Heart right ventricle (tissue), 16 donors: Measurements from ENCODE around the gene ST7. TPM values are rescaled to one million over a fixed set of nuclear protein-coding genes. Genes with fewer than 3 reads are reported as not detected.

Source experiments
- ATAC-seq, 8 donors: fragments of 200-7000 bp; cut with Tn5 transposase; one replicate each; pipeline ENCODE4 v1.9.1; 2020; ENCODE audit warnings: mild to moderate bottlenecking in 8 of 8, moderate library complexity in 8 of 8, moderate number of reproducible peaks in 1 of 8
- DNase-seq, 2 donors: peaks; one replicate each; pipeline ENCODE4 v3.0.0-alpha.2; 2020
- H3K27ac ChIP-seq, 10 donors: fragments of 200-600 bp; sonication (generic) in 2 of 10; one replicate each; pipeline versions ENCODE4 v1.5.0 to v1.8.0; 2020 to 2022; ENCODE audit warnings: mild to moderate bottlenecking in 3 of 10
- H3K27me3 ChIP-seq, 7 donors: fragments of 200-600 bp; one replicate each; pipeline ENCODE4 v1.8.0; 2021 to 2022; ENCODE audit warnings: mild to moderate bottlenecking in 2 of 7
- H3K36me3 ChIP-seq, 9 donors: fragments of 200-600 bp; sonication (generic) in 1 of 9; one replicate each; pipeline versions ENCODE4 v1.5.0 to v1.8.0; 2020 to 2022; ENCODE audit warnings: mild to moderate bottlenecking in 2 of 9
- H3K4me1 ChIP-seq, 9 donors: fragments of 200-600 bp; sonication (generic) in 1 of 9; one replicate each; pipeline versions ENCODE4 v1.5.0 to v1.8.0; 2020 to 2022; ENCODE audit warnings: mild to moderate bottlenecking in 4 of 9
- H3K4me3 ChIP-seq, 10 donors: fragments of 200-600 bp; sonication (generic) in 2 of 10; one replicate each; pipeline versions ENCODE4 v1.5.0 to v1.8.0; 2020 to 2022; ENCODE audit warnings: mild to moderate bottlenecking in 7 of 10, moderate library complexity in 2 of 10
- H3K9me3 ChIP-seq, 11 donors: fragments of 200-600 bp in 10 of 11; sonication (generic) in 2 of 11; one replicate each; pipeline versions ENCODE4 v1.5.0 to v1.8.0; 2013 to 2022; ENCODE audit warnings: mild to moderate bottlenecking in 2 of 11, control low read depth in 1 of 11, moderate library complexity in 1 of 11
- WGBS, 2 donors: extraction: QIAGEN DNeasy Blood & Tissue Kit; methylation state at CpG; one replicate each; pipeline ENCODE4 v1.1.7; 2013; ENCODE audit warnings: inconsistent platforms in 1 of 2; 5-methylcytosine and 5-hydroxymethylcytosine counted together
- intact Hi-C, 10 donors: fragments of 100-400 bp; cut with DNase I; formaldehyde crosslinking; loops; one replicate each; pipeline versions ENCODE4 v1.11.1 to v1.14.2; 2022
- polyA plus RNA-seq, 2 donors: library from polyadenylated mRNA; stranded (reverse); fragments of 200-250 nt; gene quantifications; one replicate each; pipeline ENCODE4 v1.2.3, GENCODE V29; 2013
- total RNA-seq, 10 donors: library from RNA; stranded (reverse); fragmentation: NEBNext Ultra II Directional in 3 of 10; extraction: Animal tissue kit (Norgen Biotek cat#: 25700) in 3 of 10; gene quantifications; one replicate each; pipeline versions ENCODE4 v1.2.1 to v1.2.4, GENCODE V29; 2021 to 2023
- TF ChIP-seq, protein P1 (sequence below), 9 donors: fragments of 200-600 bp; sonication (generic) in 2 of 9; IDR thresholded peaks; one replicate each; pipeline versions ENCODE4 v1.5.0 to v1.8.0; 2021 to 2022; ENCODE audit warnings: antibody characterized with exemption in 9 of 9, mild to moderate bottlenecking in 5 of 9, moderate library complexity in 1 of 9
- donor health status: Arrhythmogenic right ventricular cardiomyopathy.
- donor health status: ischemic (EF 13 %, LVEDD 7.1; RV severe dilation, severe dysfunction).
- donor health status: healthy with polysubstance abuse.
- donor health status: DM: no; HTN: yes; CAD: no.
- donor health status: DM: no; HTN: no; CAD: no.
- donor health status: ischemic (EF 25% LVEDD 6.9; RV normal size, moderate dysfunction).
- donor health status: ischemic (EF 25% LVEDD 5.7; RV mildly dilated, moderate dysfunction).
- donor health status: healthy.
- donor health status: DM: yes; HTN: yes; CAD: no.
- donor health status: Ischemic cardiomyopathy.
- donor health status: ischemic (EF 35%, LVEDD 5.7; RV mildly dilated, moderate dysfunction).
- donor health status: nonischemic (EF 11% LVEDD 7.7; RV severe dilation, severe dysfunction).
- donor health status: DM: yes; HTN: yes; CAD: no.
- donor health status: PGD.
- donor health status: ischemic (EF 29% LVEDD 5.4; RV normal size, mild dysfunction).
- donor health status: nonischemic (EF 23%, LVEDD 6.1; RV moderate dilation, normal function).

Gene ST7
- total and polyA plus RNA-seq, 12 donors, result 20.1 to 40.2 (median 23.4) TPM

DNA sequence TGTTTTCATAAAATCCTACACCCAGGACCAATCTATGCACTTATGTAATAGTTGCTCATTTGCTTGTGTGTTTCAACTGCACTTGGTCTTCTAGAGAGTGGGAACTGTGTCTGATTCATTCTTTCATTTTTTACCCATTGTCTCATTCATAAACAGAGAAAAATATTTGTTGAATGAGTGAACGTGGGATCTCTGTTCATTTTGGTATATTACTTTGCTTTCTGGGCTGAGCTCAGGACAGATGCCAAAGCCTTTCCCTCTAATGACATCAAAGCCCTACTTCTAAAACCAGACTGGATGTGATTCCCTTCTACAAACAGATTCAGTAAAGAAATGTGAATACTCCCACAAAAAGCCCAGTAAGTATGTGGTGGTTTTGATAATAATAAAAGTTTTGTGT is 145.2 kb downstream of the ST7 start:
- H3K27ac ChIP-seq, result no peak overlapping the region
- no peaks in the 10 kb centered on the region for H3K9me3 ChIP-seq
- intact Hi-C loops, result no loop called here
- WGBS, 2 donors, result 52 to 66% methylated on average over 1 of the region's 1 CpG
- H3K4me3 ChIP-seq, result no peak overlapping the region
- no peak for ATAC-seq
- peaks cover 0 to 20% (median 4%) of the 10 kb centered on the region in 9 donors for H3K4me1 ChIP-seq
- TF ChIP-seq, protein P1, sequence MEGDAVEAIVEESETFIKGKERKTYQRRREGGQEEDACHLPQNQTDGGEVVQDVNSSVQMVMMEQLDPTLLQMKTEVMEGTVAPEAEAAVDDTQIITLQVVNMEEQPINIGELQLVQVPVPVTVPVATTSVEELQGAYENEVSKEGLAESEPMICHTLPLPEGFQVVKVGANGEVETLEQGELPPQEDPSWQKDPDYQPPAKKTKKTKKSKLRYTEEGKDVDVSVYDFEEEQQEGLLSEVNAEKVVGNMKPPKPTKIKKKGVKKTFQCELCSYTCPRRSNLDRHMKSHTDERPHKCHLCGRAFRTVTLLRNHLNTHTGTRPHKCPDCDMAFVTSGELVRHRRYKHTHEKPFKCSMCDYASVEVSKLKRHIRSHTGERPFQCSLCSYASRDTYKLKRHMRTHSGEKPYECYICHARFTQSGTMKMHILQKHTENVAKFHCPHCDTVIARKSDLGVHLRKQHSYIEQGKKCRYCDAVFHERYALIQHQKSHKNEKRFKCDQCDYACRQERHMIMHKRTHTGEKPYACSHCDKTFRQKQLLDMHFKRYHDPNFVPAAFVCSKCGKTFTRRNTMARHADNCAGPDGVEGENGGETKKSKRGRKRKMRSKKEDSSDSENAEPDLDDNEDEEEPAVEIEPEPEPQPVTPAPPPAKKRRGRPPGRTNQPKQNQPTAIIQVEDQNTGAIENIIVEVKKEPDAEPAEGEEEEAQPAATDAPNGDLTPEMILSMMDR (IDR thresholded peaks at IDR 0.05), result no peak
- H3K36me3 ChIP-seq, result no peaks in the 10 kb centered on the region
- H3K27me3 ChIP-seq, result no peaks in the 10 kb centered on the region
- DNase-seq, result no peak

DNA sequence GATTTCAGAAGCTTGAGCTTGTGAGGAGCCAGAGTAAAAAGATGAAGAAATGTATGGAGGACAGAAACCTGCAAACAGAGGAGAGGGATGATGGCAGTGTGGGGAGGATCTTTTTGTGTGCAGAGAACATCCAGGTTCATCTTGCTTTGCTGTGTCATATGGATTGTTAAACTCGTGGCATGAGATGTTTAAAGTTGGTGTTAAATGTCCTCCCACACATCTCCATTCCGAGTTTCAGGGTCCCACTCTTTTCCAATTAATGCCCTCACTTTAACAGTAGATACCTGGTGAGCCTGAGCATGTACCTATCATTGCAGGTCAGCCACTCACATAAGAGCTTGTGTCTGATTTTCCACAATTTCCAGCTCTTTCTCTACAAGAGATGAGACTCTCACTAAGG is 147.7 kb downstream of the ST7 start:
- WGBS, 2 donors, result 89 to 93% methylated on average over 2 of the region's 2 CpGs
- Histone ChIP-seq H3K4me3 (no peak overlapping the region), H3K27ac (no peak overlapping the region), H3K36me3 (no peaks in the 10 kb centered on the region), H3K27me3 (no peaks in the 10 kb centered on the region), H3K9me3 (no peaks in the 10 kb centered on the region), H3K4me1 (peaks cover 0 to 16% (median 0%) of the 10 kb centered on the region in 9 donors)
- intact Hi-C loops, result no loop called here
- ATAC-seq (no peak), DNase-seq (no peak)
- TF ChIP-seq, protein P1 (IDR thresholded peaks at IDR 0.05), result no peak

DNA sequence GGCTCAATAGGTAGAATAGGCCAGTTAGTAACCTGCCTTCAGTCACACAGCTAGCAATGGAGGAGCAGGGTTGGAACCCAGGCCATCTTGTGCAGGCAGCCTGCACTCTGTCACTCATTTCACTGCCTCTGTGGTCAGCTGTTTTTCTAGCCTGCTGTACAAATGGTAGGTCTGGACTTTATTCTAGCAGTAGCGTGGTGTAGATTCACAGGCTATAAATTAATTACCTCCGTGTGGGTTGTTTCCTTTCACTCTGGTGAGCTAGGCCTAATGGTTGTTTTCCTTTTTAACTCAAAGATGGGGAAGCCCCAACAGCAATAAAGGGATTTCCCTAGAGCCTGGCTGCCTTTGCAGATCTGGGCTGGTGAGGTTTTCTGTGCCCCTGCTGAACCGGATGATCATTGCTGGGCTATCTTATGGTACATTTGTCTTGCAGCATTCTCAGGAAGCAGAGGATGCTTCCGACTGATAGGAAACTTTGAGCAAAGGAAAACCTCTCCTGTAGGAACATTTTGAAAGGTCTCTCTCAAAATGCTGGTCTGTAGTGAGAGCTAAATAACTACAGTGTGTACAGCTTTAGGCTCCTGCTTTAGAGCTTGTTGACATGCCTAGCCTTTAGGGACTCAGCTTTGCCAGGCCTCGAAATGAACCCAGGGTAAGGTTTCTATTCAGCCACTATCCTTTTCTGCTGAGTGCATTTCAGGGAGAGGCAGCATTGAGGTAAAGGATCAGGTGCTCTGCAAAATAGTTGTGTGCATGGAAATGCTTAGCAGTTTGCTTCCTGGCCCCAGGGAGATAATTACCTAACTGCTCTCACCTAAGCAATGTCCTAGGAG is 157.4 kb downstream of the ST7 start:
- peak in 6 of 8 donors; percentile 20 to 42 (median 33) for ATAC-seq
- no peaks in the 10 kb centered on the region for H3K27me3 ChIP-seq
- no peak overlapping the region for H3K4me3 ChIP-seq
- intact Hi-C loops, result loop anchor here in 1 of 10 donors (10.0 kb wide), 1 partner anchor 46 kb away; no protein-coding TSS in a partner anchor
- 32 to 35% methylated on average over 5 of the region's 5 CpGs for WGBS, 2 donors
- H3K9me3 ChIP-seq, result peaks cover 0 to 11% (median 0%) of the 10 kb centered on the region in 11 donors
- DNase-seq, result no peak
- H3K27ac ChIP-seq, result peak overlapping the region in 1 of 10 donors; percentile 9
- peaks cover 3 to 22% (median 17%) of the 10 kb centered on the region in 9 donors for H3K4me1 ChIP-seq
- no peaks in the 10 kb centered on the region for H3K36me3 ChIP-seq
- TF ChIP-seq, protein P1 (IDR thresholded peaks at IDR 0.05), result no peak

DNA sequence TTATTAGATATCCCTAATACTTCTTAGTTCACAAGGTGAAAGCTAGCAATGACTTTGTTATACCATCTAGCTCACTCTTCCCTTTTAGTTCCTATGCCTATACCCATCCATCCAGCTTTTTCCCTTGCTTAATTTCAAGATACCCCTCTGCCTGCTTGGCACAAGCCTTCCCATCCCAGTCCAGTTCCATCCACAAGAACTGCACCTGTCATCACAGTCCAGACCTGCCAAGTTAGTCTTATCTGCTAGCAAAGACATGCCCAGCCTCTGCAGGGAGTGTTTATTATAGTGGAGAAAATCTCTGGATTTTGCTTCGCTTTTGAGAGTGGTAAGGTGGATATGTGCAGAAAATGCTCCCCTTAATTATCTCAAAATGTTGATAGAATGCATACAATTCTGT is 158.2 kb downstream of the ST7 start:
- Histone ChIP-seq H3K27ac (no peak overlapping the region), H3K27me3 (no peaks in the 10 kb centered on the region), H3K4me1 (peaks cover 3 to 22% (median 17%) of the 10 kb centered on the region in 9 donors), H3K4me3 (no peak overlapping the region), H3K36me3 (no peaks in the 10 kb centered on the region), H3K9me3 (peaks cover 0 to 11% (median 0%) of the 10 kb centered on the region in 11 donors)
- peak in 1 of 2 donors; percentile 28 for DNase-seq
- peak; percentile 46 to 92 (median 86) for ATAC-seq
- TF ChIP-seq, protein P1 (IDR thresholded peaks at IDR 0.05), result no peak
- 61 to 75% methylated on average over 1 of the region's 1 CpG for WGBS, 2 donors
- intact Hi-C loops, result loop anchor here in 1 of 10 donors (10.0 kb wide), 1 partner anchor 47 kb away; no protein-coding TSS in a partner anchor
